Body of pancreas (tissue), 4 donors: ENCODE measurements around the gene HABP2. TPM values are rescaled to one million over a fixed set of nuclear protein-coding genes. Genes with fewer than 3 reads are reported as not detected.

Experiments used
- ATAC-seq: fragments of 150-250 bp; one replicate; pipeline ENCODE4 v1.9.1; 2016
- DNase-seq, 4 donors: peaks; one replicate each; pipeline ENCODE4 v3.0.0-alpha.2; 2019
- H3K27ac ChIP-seq, 4 donors: fragments of 200-600 bp; sonication (generic); 1 replicate in 3 of 4; 2 replicates in 1 of 4; pipeline versions ENCODE4 v1.5.1 to v1.6.1; 2016 to 2019; ENCODE audit warnings: mild to moderate bottlenecking in 1 of 4, mixed read lengths in 1 of 4, moderate library complexity in 1 of 4
- H3K27me3 ChIP-seq, 2 donors: fragments of 200-600 bp; sonication (generic); one replicate each; pipeline ENCODE4 v1.6.0; 2016; ENCODE audit warnings: mild to moderate bottlenecking in 1 of 2
- H3K36me3 ChIP-seq, 2 donors: fragments of 200-600 bp; sonication (generic); replicated peaks in 1 of 2; 2 replicates each; pipeline ENCODE4 v1.5.1; 2016; ENCODE audit warnings: low read depth in 2 of 2; ENCODE audit not compliant: insufficient read depth in 1 of 2
- H3K4me1 ChIP-seq: fragments of 200-600 bp; sonication (generic); one replicate; pipeline ENCODE4 v1.6.0; 2016
- H3K4me3 ChIP-seq, 2 donors: fragments of 200-600 bp; sonication (generic); 1 replicate in 1 of 2; 2 replicates in 1 of 2; pipeline ENCODE4 v1.5.1; 2016 to 2019
- H3K9me3 ChIP-seq, 3 donors: fragments of 200-600 bp; sonication (generic); 1 replicate in 2 of 3; 2 replicates in 1 of 3; pipeline ENCODE4 v1.5.1; 2016
- CTCF ChIP-seq, 7 experiments: fragments of 450-650 bp in 4 of 7; fragments of 200-600 bp in 3 of 7; sonication (generic) in 3 of 7; IDR thresholded peaks; one replicate each; pipeline ENCODE4 v1.5.1; 2016 to 2019; ENCODE audit warnings: antibody characterized with exemption in 7 of 7
- POLR2A ChIP-seq, 3 donors: fragments of 450-650 bp; IDR thresholded peaks; one replicate each; pipeline ENCODE4 v1.6.1; 2016; ENCODE audit warnings: antibody characterized with exemption in 3 of 3, mild to moderate bottlenecking in 2 of 3
- WGBS, 2 donors: methylation state at CpG; one replicate each; pipeline ENCODE4 v1.1.5; 2017; 5-methylcytosine and 5-hydroxymethylcytosine counted together
- intact Hi-C: fragments of 100-400 bp; cut with DNase I; formaldehyde crosslinking; loops from one replicate; pipeline ENCODE4 v1.15.1; 2023
- total RNA-seq, 2 donors: library from RNA; depleted of rRNA; stranded (reverse); fragments of >200 nt; gene quantifications; one replicate each; pipeline ENCODE4 v1.1.0, GENCODE V29; 2016

The HABP2 gene
- total RNA-seq, 2 donors from 2014 or later, result 9.2 to 10.6 TPM

DNA sequence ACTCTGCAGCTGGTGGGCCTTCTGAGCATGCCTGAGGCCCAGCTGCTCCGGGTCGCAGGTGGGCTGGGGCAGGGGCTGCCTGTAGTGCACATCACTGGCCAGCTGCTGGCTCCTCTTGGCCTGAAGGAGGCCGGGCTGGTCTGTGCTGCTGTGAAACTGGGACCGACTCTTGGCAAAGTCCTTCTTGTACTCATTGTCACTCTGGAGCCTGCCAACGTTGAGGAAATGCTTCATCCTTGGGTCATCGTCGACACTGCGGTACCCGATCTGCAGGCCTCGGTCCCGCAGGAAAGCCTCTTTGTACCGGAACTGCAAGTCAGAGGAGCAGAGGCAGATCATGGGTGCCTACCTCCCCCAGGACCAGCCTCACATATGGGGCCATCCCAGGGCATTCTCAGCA, 37.7 kb downstream of the HABP2 start:
- Histone ChIP-seq H3K4me3 (no peak overlapping the region), H3K27me3 (no peaks in the 10 kb centered on the region), H3K9me3 (no peaks in the 10 kb centered on the region), H3K27ac (no peak overlapping the region), H3K4me1 (no peaks in the 10 kb centered on the region), H3K36me3 (no peaks in the 10 kb centered on the region)
- DNase-seq, result no peak
- intact Hi-C loops, result no loop called here
- TF ChIP-seq CTCF (IDR thresholded peaks at IDR 0.05), result no peak
- TF ChIP-seq POLR2A (IDR thresholded peaks at IDR 0.05), result no peak
- ATAC-seq, result no peak
- WGBS, 2 donors, result 87 to 88% methylated on average over 9 to 12 of the region's 12 CpGs

GRCh38 chr10:113592380-113592779, 39.5 kb downstream of the HABP2 start:
- intact Hi-C loops, result no loop called here
- 84 to 95% methylated on average over 5 to 8 of the region's 8 CpGs for WGBS, 2 donors
- ATAC-seq, result no peak
- no peak for DNase-seq
- Histone ChIP-seq H3K36me3 (no peaks in the 10 kb centered on the region), H3K27ac (no peak overlapping the region), H3K9me3 (no peaks in the 10 kb centered on the region), H3K27me3 (no peaks in the 10 kb centered on the region), H3K4me3 (no peak overlapping the region), H3K4me1 (peaks cover 7% of the 10 kb centered on the region)
- TF ChIP-seq CTCF (IDR thresholded peaks at IDR 0.05) (no peak), POLR2A (IDR thresholded peaks at IDR 0.05) (no peak)

DNA sequence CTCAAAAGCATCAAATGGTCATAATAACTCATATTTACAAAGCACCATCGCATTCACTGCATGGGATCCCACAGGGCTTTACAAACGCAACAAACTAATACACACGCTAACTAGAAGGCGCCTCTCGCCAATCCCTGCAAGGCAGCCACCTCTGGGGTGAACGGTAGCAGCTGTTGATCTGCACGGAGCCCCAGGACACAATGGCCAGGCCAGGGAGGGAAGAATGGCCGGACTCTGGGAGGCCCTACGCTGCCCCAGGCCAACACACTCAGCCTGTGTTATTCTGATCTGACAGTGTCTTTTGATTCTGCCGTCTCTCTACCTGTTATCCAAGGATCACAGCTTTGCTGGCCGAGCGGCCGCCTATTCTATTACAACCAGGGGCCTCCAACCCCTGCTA, 41.8 kb downstream of the HABP2 start:
- TF ChIP-seq CTCF (IDR thresholded peaks at IDR 0.05) (no peak), POLR2A (IDR thresholded peaks at IDR 0.05) (no peak)
- DNase-seq (no peak), ATAC-seq (no peak)
- 79 to 88% methylated on average over 8 to 13 of the region's 13 CpGs for WGBS, 2 donors
- Histone ChIP-seq H3K4me3 (no peak overlapping the region), H3K4me1 (peaks cover 7% of the 10 kb centered on the region), H3K27ac (no peak overlapping the region), H3K9me3 (no peaks in the 10 kb centered on the region), H3K27me3 (no peaks in the 10 kb centered on the region), H3K36me3 (no peaks in the 10 kb centered on the region)
- intact Hi-C loops, result no loop called here

DNA sequence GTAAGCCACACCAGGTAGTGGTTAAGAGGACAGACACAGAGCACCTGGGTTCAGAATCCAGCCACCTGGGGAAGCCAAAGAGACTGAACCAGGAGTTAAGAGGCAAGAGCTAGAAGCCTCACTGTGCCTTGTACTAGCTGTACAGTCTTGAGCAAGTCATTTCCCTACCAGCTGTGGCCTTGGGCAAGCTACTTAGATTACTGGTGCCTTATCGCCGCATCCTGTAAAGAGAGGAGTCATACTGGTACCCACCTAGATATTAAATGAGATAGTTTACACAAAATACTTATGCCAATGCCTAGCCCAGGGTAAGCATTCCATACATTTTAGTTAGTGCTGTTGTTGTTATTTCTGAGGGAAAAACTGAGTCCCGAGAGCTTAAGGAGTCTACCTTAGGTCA, 47.7 kb downstream of the HABP2 start:
- Histone ChIP-seq H3K4me3 (no peak overlapping the region), H3K4me1 (peaks cover 10% of the 10 kb centered on the region), H3K9me3 (no peaks in the 10 kb centered on the region), H3K36me3 (no peaks in the 10 kb centered on the region), H3K27me3 (no peaks in the 10 kb centered on the region), H3K27ac (no peak overlapping the region)
- no peak for ATAC-seq
- 87 to 97% methylated on average over 3 of the region's 3 CpGs for WGBS, 2 donors
- TF ChIP-seq CTCF (IDR thresholded peaks at IDR 0.05) (no peak), POLR2A (IDR thresholded peaks at IDR 0.05) (no peak)
- intact Hi-C loops, result no loop called here
- no peak for DNase-seq

DNA sequence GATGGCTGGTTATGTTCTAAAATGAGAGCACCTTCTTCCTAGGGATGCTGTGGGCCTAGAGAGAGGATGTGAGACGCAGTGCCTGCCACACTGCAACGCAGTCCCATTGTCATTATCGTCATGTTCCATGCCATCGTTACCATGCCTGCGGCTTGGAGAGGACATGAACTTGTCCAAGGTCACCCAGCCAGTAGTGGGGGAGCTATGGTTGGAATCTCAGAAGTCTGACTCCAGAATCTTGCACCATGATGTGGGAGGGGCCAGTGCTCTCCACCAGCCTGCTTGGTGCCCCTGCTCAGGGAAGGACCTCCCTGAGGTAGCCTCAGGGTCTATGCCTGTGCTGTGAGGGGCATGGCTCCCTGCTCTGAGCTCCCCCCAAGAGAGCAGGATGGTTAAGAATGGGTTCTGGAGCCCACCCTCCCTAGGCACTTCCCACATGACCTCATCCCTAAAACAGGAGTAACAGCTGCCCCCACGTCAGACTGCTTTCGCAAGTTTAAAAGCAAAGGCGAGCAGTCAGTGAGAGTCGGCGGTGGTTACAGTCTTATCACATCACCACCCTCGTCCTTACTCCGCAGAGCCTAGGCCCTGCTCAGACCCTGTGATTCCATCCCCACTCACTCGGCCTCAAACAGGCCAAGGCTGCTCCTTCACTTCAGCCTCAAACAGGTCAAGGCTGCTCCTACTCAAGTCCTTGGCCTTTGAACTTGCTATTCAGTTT, 50.4 kb downstream of the HABP2 start:
- Histone ChIP-seq H3K27me3 (no peaks in the 10 kb centered on the region), H3K9me3 (no peaks in the 10 kb centered on the region), H3K36me3 (no peaks in the 10 kb centered on the region), H3K4me1 (peaks cover 3% of the 10 kb centered on the region), H3K4me3 (no peak overlapping the region), H3K27ac (no peak overlapping the region)
- no peak for TF ChIP-seq CTCF (IDR thresholded peaks at IDR 0.05)
- TF ChIP-seq POLR2A (IDR thresholded peaks at IDR 0.05), result no peak
- ATAC-seq, result no peak
- no peak for DNase-seq
- 82 to 92% methylated on average over 13 of the region's 13 CpGs for WGBS, 2 donors
- intact Hi-C loops, result no loop called here
